HG02623 (cell line): ENCODE measurements around the gene RETREG2.

Source experiments
- ATAC-seq: cut with Tn5 transposase; IDR thresholded peaks from one replicate; pipeline ENCODE4 v1.9.1; 2021; ENCODE audit warnings: moderate library complexity; ENCODE audit not compliant: unreplicated experiment

Gene RETREG2

GRCh38 chr2:219177552-219178376 lies at the start of gene RETREG2:
RETREG2 (plus strand) TSS chr2:219178275; CDS start chr2:219178353, 78 bp downstream.
- peak; percentile 36 for ATAC-seq

- ATAC-seq, result no peak
Measured at GRCh38 chr2:219128396-219128795, 49.7 kb upstream of the RETREG2 start.

- ATAC-seq, result no peak
Measured at GRCh38 chr2:219129589-219129988, 48.5 kb upstream of the RETREG2 start.

- ATAC-seq, result no peak
Measured at GRCh38 chr2:219131327-219131726, 46.7 kb upstream of the RETREG2 start.

GRCh38 chr2:219131744-219132143 lies 46.3 kb upstream of the RETREG2 start:
- ATAC-seq, result no peak

- ATAC-seq, result no peak
Measured at GRCh38 chr2:219133976-219134375, 44.1 kb upstream of the RETREG2 start.

GRCh38 chr2:219140722-219141121 lies 37.4 kb upstream of the RETREG2 start:
- no peak for ATAC-seq

GRCh38 chr2:219142329-219142728 lies 35.7 kb upstream of the RETREG2 start:
- ATAC-seq, result no peak

- no peak for ATAC-seq
Measured at GRCh38 chr2:219149667-219150066, 28.4 kb upstream of the RETREG2 start.

- ATAC-seq, result no peak
Measured at GRCh38 chr2:219155054-219155644, 22.9 kb upstream of the RETREG2 start.

GRCh38 chr2:219157396-219157795 lies 20.7 kb upstream of the RETREG2 start:
- no peak for ATAC-seq

GRCh38 chr2:219158025-219158424 lies 20.1 kb upstream of the RETREG2 start:
- ATAC-seq, result no peak

GRCh38 chr2:219158586-219158985 lies 19.5 kb upstream of the RETREG2 start:
- no peak for ATAC-seq

- ATAC-seq, result peak; percentile 1
Measured at GRCh38 chr2:219159771-219160185, 18.3 kb upstream of the RETREG2 start.

- ATAC-seq, result peak; percentile 81
Measured at GRCh38 chr2:219160186-219161017, 17.7 kb upstream of the RETREG2 start, which contains the start of gene NHEJ1. NHEJ1 (minus strand) TSS chr2:219160815; CDS start chr2:219158362, 2,453 bp downstream.

- ATAC-seq, result no peak
Measured at GRCh38 chr2:219161097-219161496, 17.0 kb upstream of the RETREG2 start.

GRCh38 chr2:219163156-219163555 lies 14.9 kb upstream of the RETREG2 start:
- ATAC-seq, result no peak

GRCh38 chr2:219165058-219165911 lies 12.8 kb upstream of the RETREG2 start:
- ATAC-seq, result no peak

- ATAC-seq, result no peak
Measured at GRCh38 chr2:219167997-219168396, 10.1 kb upstream of the RETREG2 start.

- no peak for ATAC-seq
Measured at GRCh38 chr2:219168526-219168925, 9.5 kb upstream of the RETREG2 start.
